Keratinocyte (primary cell): Measurements from ENCODE around the gene QRICH2. TPM values are rescaled to one million over a fixed set of nuclear protein-coding genes. Genes with fewer than 3 reads are reported as not detected.
"Not testable (repeated sequence)": the region's sequence is repeated elsewhere in the genome, so short reads cannot be mapped to it uniquely, and the experiment has no call there.

Experiments
- DNase-seq: peaks from one replicate; pipeline ENCODE4 v3.0.0-alpha.2; 2011; ENCODE audit warnings: low read depth, missing footprints, low spot score
- FAIRE-seq: peaks from 2 replicates; lab custom pipeline; 2011; peaks lifted over from hg19 to GRCh38; lab: Jason Lieb, UNC
- H2AFZ ChIP-seq: 2 replicates; pipeline ENCODE4 v1.6.0; 2012; ENCODE audit warnings: low read length, control low read depth, inconsistent platforms; ENCODE audit not compliant: control insufficient read depth
- H3K27ac ChIP-seq: 2 replicates; pipeline ENCODE4 v1.5.1; 2011; ENCODE audit warnings: low read length; ENCODE audit not compliant: control insufficient read depth, insufficient read depth
- H3K27me3 ChIP-seq: 3 replicates; pipeline ENCODE4 v1.6.0; 2011; ENCODE audit warnings: low read length; ENCODE audit not compliant: control insufficient read depth, insufficient read depth; ENCODE audit errors: extremely low read depth
- H3K36me3 ChIP-seq, 2 experiments: 2 replicates in 1 of 2; 3 replicates in 1 of 2; pipeline ENCODE4 v1.5.1; 2011; ENCODE audit warnings: low read length in 2 of 2, mild to moderate bottlenecking in 1 of 2; ENCODE audit not compliant: control insufficient read depth in 2 of 2, insufficient read depth in 2 of 2; ENCODE audit errors: extremely low read depth in 1 of 2
- H3K4me1 ChIP-seq: 3 replicates; pipeline ENCODE4 v1.5.1; 2011; ENCODE audit warnings: low read length; ENCODE audit not compliant: control insufficient read depth, insufficient read depth; ENCODE audit errors: extremely low read depth
- H3K4me2 ChIP-seq: 3 replicates; pipeline ENCODE4 v1.6.0; 2011; ENCODE audit warnings: low read depth, low read length; ENCODE audit not compliant: control insufficient read depth, insufficient read depth; ENCODE audit errors: extremely low read depth
- H3K4me3 ChIP-seq, 3 experiments: fragments of 200-600 bp in 1 of 3; sonication (generic) in 1 of 3; 2 replicates in 2 of 3; 3 replicates in 1 of 3; pipeline ENCODE4 v1.5.1; 2011 to 2016; ENCODE audit warnings: low read length in 3 of 3, mild to moderate bottlenecking in 3 of 3, control low read depth in 2 of 3, inconsistent platforms in 1 of 3, low read depth in 1 of 3, mixed read lengths in 1 of 3, mixed run types in 1 of 3, moderate library complexity in 1 of 3; ENCODE audit not compliant: control insufficient read depth in 2 of 3, insufficient read depth in 2 of 3; ENCODE audit errors: extremely low read depth in 1 of 3
- H3K79me2 ChIP-seq: 2 replicates; pipeline ENCODE4 v1.6.0; 2012; ENCODE audit warnings: low read length; ENCODE audit not compliant: control insufficient read depth, insufficient read depth
- H3K9ac ChIP-seq: 3 replicates; pipeline ENCODE4 v1.6.0; 2011; ENCODE audit warnings: low read length; ENCODE audit not compliant: control insufficient read depth, insufficient read depth; ENCODE audit errors: extremely low read depth
- H3K9me1 ChIP-seq: 3 replicates; pipeline ENCODE4 v1.6.0; 2011; ENCODE audit warnings: low read length; ENCODE audit not compliant: control insufficient read depth, insufficient read depth; ENCODE audit errors: extremely low read depth
- H3K9me3 ChIP-seq: 2 replicates; pipeline ENCODE4 v1.5.1; 2012; ENCODE audit warnings: low read depth, low read length; ENCODE audit not compliant: control insufficient read depth
- H4K20me1 ChIP-seq: 3 replicates; pipeline ENCODE4 v1.6.0; 2011; ENCODE audit warnings: low read length; ENCODE audit not compliant: control insufficient read depth, insufficient read depth; ENCODE audit errors: extremely low read depth
- EZH2 ChIP-seq: IDR thresholded peaks from one replicate; pipeline ENCODE4 v1.6.1; 2012; ENCODE audit warnings: inconsistent platforms, mild to moderate bottlenecking, low read length, moderate library complexity
- dilution Hi-C: fragments of 300-500 bp; cut with MboI; formaldehyde crosslinking; loops from one replicate; pipeline ENCODE4 v1.7.0; 2020; ENCODE audit warnings: low sequenced_read_pairs; ENCODE audit not compliant: extremely low pct_ligation_motif_present
- polyA plus RNA-seq, 5 experiments: library from polyadenylated mRNA; depleted of rRNA in 3 of 5; stranded (reverse) in 3 of 5; stranded (forward) in 1 of 5; unstranded in 1 of 5; fragments of >200 nt; gene quantifications; 1 replicate in 1 of 5; 2 replicates in 3 of 5; 3 replicates in 1 of 5; pipeline versions ENCODE4 v1.2.1 to v1.2.3, GENCODE V29; 2011 to 2012; ENCODE audit warnings: missing spikeins in 2 of 5, low read depth in 1 of 5, low replicate concordance in 1 of 5
- TF ChIP-seq, protein P1 (sequence below), 3 experiments: IDR thresholded peaks in 1 of 3; conservative IDR thresholded peaks in 1 of 3; optimal IDR thresholded peaks in 1 of 3; 2 replicates in 2 of 3; 3 replicates in 1 of 3; pipeline versions ENCODE3 to v1.5.1; 2011; ENCODE audit warnings: low read length in 3 of 3, mild to moderate bottlenecking in 3 of 3, moderate library complexity in 2 of 3, control low read depth in 1 of 3, inconsistent platforms in 1 of 3; ENCODE audit not compliant: insufficient read depth in 2 of 3; ENCODE audit errors: extremely low read depth in 1 of 3

The QRICH2 gene
- polyA plus RNA-seq, 1 donor (not counting 4 experiments of a cell fraction or from before 2014, with no cell fraction given): 1.6 TPM

- Histone ChIP-seq H3K79me2 (peaks cover 22% of the 10 kb centered on the region), H4K20me1 (no peaks in the 10 kb centered on the region), H3K4me1 (peaks cover 52% of the 10 kb centered on the region), H3K9me3 (no peaks in the 10 kb centered on the region), H3K9ac (peak overlapping the region; percentile 83), H3K9me1 (peaks cover 2% of the 10 kb centered on the region), H3K36me3 (peaks cover 6 to 12% of the 10 kb centered on the region in 2 experiments), H3K27ac (peak overlapping the region; percentile 90), H3K27me3 (no peaks in the 10 kb centered on the region), H3K4me2 (peak overlapping the region; percentile 89), H3K4me3 (peak overlapping the region in 2 of 3 experiments; percentile 48 to 68), H2AFZ (peak overlapping the region; percentile 54)
- DNase-seq (peak; percentile 49), FAIRE-seq (peak; percentile 76)
- no peak for TF ChIP-seq EZH2
- TF ChIP-seq, protein P1, sequence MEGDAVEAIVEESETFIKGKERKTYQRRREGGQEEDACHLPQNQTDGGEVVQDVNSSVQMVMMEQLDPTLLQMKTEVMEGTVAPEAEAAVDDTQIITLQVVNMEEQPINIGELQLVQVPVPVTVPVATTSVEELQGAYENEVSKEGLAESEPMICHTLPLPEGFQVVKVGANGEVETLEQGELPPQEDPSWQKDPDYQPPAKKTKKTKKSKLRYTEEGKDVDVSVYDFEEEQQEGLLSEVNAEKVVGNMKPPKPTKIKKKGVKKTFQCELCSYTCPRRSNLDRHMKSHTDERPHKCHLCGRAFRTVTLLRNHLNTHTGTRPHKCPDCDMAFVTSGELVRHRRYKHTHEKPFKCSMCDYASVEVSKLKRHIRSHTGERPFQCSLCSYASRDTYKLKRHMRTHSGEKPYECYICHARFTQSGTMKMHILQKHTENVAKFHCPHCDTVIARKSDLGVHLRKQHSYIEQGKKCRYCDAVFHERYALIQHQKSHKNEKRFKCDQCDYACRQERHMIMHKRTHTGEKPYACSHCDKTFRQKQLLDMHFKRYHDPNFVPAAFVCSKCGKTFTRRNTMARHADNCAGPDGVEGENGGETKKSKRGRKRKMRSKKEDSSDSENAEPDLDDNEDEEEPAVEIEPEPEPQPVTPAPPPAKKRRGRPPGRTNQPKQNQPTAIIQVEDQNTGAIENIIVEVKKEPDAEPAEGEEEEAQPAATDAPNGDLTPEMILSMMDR (optimal IDR thresholded peaks at IDR 0.05 in 1 of 3, IDR thresholded peaks at IDR 0.05 in 1 of 3, conservative IDR thresholded peaks at IDR 0.05 in 1 of 3; ENCODE audit: extremely low read depth in 1 of 3, insufficient read depth in 2 of 3, low read length in 3 of 3): no peak
- dilution Hi-C loops: no loop called here
Measured at GRCh38 chr17:76268015-76268749, 39.9 kb downstream of the QRICH2 start.

DNA sequence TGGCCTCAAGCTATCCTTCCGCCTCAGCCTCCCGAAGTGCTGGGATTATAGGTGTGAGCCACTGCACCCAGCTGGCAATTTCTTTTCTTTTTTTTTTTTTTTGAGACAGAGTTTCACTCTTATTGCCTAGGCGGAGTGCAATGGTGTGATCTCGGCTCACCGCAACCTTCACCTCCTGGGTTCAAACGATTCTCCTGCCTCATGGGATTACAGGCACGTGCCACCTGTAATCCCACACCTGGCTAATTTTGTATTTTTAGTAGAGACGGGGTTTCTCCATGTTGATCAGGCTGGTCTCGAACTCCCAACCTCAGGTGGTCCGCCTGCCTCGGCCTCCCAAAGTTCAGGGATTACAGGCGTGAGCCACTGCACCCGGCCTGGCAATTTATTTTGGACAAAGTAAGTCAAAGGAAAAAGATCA is 40.5 kb downstream of the QRICH2 start:
- H3K79me2 ChIP-seq: peaks cover 22% of the 10 kb centered on the region
- H3K9me3 ChIP-seq, H3K9me1 ChIP-seq, H4K20me1 ChIP-seq, H2AFZ ChIP-seq, DNase-seq, FAIRE-seq, H3K27me3 ChIP-seq, dilution Hi-C loops: not testable (repeated sequence)
- peak overlapping the region; percentile 89 for H3K4me2 ChIP-seq
- H3K27ac ChIP-seq: peak overlapping the region; percentile 90
- peaks cover 58% of the 10 kb centered on the region for H3K4me1 ChIP-seq
- H3K4me3 ChIP-seq: peak overlapping the region in 2 of 3 experiments; percentile 48 to 70
- peaks cover 6 to 12% of the 10 kb centered on the region in 2 experiments for H3K36me3 ChIP-seq
- peak overlapping the region; percentile 83 for H3K9ac ChIP-seq
